ENCODE measurements around the gene EEFSEC. TPM values are rescaled to one million over a fixed set of nuclear protein-coding genes. Genes with fewer than 3 reads are reported as not detected.

The EEFSEC gene
- total and polyA plus RNA-seq, 2 experiments from 2014 or later = 10.1 to 16.2 TPM

GRCh38 chr3:128270559-128271492 is 117.5 kb downstream of the EEFSEC start:
- H3K9me2 ChIP-seq (ENCODE audit: insufficient read depth) = no peaks in the 10 kb centered on the region
- ATAC-seq (peak; percentile 91), DNase-seq (ENCODE audit: low spot score) (peak; percentile 76)
- H3F3A ChIP-seq (replicated peaks; ENCODE audit: low read depth) = no peaks in the 10 kb centered on the region
- no peak overlapping the region for H2AFZ ChIP-seq
- no peaks in the 10 kb centered on the region for H3K27me3 ChIP-seq (ENCODE audit: insufficient read depth)
- Mint-ChIP-seq H3K4me3 (peak overlapping the region; percentile 43; the same call in 1 of the 3 replicates), H3K36me3 (ENCODE audit: low read depth) (peaks cover 5% of the 10 kb centered on the region; the same call in 1 of the 3 replicates), H3K27ac (peak overlapping the region; percentile 74; the same call in 1 of the 2 replicates), H3K9me3 (no peaks in the 10 kb centered on the region), H3K4me1 (peaks cover 45% of the 10 kb centered on the region), H3K27me3 (ENCODE audit: insufficient read depth, low read depth, poor library complexity) (peaks cover 4% of the 10 kb centered on the region)
- TF ChIP-seq ZNF331 (CRISPR knock-in tag; IDR thresholded peaks at IDR 0.05; ENCODE audit: low read depth) (no peak), REST (IDR thresholded peaks at IDR 0.05; ENCODE audit: unreplicated experiment) (no peak), EZH2phosphoT487 (IDR thresholded peaks at IDR 0.05; ENCODE audit: unreplicated experiment) (no peak), ETS1 (IDR thresholded peaks at IDR 0.05) (no peak), CTCF (conservative IDR thresholded peaks at IDR 0.05; ENCODE audit: low read depth in 2 of 2) (no peak), ZNF462 (CRISPR knock-in tag; IDR thresholded peaks at IDR 0.05) (no peak), POLR2AphosphoS5 (IDR thresholded peaks at IDR 0.05; ENCODE audit: low read depth) (no peak), EZH2 (IDR thresholded peaks at IDR 0.05; ENCODE audit: low read depth, unreplicated experiment) (no peak), JUNB (IDR thresholded peaks at IDR 0.05; ENCODE audit: unreplicated experiment) (no peak), CREB1 (CRISPR knock-in tag; IDR thresholded peaks at IDR 0.05; ENCODE audit: low read depth) (no peak), NANOG (IDR thresholded peaks at IDR 0.05; ENCODE audit: borderline replicate concordance) (no peak), STAT1 (IDR thresholded peaks at IDR 0.05; ENCODE audit: unreplicated experiment) (no peak), ZNF114 (CRISPR knock-in tag; IDR thresholded peaks at IDR 0.05) (no peak)
- H3K27ac ChIP-seq (ENCODE audit: low read depth) = no peak overlapping the region
- no peaks in the 10 kb centered on the region for H4K20me1 ChIP-seq (replicated peaks; ENCODE audit: insufficient read depth)
- H3K36me3 ChIP-seq (ENCODE audit: insufficient read depth) = no peaks in the 10 kb centered on the region
- peak overlapping the region; percentile 56 for H3K4me2 ChIP-seq
- H3K4me1 ChIP-seq (ENCODE audit: insufficient read depth) = peaks cover 16% of the 10 kb centered on the region
- no peaks in the 10 kb centered on the region for H3K79me2 ChIP-seq (replicated peaks; ENCODE audit: insufficient read depth)
- no peak overlapping the region for H3K4me3 ChIP-seq
